GM10847 (cell line): Measurements from ENCODE around the gene DNM1.

ENCODE experiments used
- POLR2A ChIP-seq: IDR thresholded peaks from 2 replicates; pipeline ENCODE4 v1.6.1; 2011; ENCODE audit not compliant: insufficient read length; ENCODE audit errors: extremely low read depth

DNM1 gene

DNA sequence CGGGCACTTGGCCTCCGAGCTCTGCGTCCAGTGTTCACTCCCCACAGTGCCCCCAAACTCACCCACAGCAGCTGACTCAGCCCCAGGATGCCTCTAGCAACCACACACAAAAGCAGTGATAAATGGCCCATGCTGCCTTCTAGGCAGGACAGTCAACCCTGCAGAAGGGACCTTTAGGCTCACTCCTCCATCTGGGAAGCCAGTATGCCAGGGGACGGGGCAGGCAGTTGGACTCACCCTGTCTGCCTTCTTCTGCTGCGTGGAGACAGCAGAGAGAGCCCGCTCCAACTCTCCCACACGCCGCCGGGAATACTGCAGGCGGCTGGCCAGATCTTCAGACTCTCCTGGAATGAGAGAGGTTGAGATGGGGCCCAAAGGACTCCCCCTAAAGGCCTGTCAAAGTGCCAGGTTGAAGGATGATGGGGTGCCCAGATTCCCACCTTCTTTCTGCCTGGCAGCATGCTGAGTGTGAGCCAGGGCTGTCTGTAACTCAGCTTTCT lies 62.2 kb downstream of the DNM1 start:
- no peak for TF ChIP-seq POLR2A

DNA sequence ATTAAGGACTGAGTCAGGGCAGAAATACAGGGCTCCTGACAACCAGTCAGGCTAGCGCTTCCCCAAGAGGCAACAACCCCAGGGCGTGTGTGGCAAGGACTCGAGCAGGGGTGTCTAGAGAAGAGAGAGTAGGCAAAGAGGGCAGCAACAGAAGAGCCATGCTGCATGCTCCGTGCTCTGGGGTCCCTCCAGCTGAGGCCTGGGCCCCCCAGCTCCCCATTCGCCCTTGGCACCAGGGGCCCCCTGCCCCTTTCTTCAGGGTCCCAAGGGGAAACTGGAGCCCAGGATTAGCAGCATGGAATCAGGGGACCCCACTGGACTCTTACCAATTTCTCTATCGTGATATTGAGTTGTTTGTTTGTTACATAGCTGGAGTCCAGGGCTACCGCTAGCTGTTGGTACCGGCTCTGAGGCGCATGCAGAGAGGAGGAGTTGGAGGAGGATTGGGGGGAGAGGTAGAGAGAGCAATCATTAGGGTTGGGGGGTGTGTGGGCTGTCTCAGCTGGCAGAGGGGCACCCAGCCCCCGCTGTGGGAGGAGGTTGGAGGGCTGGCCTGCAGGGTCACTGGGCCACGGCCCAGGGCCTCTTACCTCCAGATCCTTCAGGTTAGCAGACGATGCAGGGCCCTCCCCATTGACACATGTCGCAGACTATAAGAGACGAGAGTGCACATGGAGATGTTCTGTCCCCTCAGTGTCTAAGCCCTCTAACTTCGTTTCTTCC lies 63.9 kb downstream of the DNM1 start:
- no peak for TF ChIP-seq POLR2A

GRCh38 chr9:128271112-128271511 lies 67.9 kb downstream of the DNM1 start:
- TF ChIP-seq POLR2A = no peak

DNA sequence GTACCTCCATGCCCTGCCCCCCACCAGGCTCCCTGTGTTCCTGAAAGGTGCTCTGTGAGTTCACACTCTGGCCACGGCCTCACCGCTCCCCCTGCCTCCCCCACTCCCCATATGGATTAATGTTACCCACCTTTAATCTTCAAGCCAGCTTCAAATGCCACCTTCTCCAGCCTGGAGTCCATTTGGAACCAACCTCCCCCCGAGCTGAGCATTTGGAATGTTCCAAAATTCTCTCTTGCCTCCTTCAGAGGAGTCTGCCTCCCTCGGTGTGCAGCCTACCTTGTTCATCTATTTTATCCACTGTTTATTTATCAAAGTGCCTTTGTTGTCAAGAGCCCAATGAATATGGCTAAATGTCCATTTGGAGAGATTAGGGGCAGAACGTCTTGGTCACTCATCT lies 68.3 kb downstream of the DNM1 start:
- no peak for TF ChIP-seq POLR2A

DNA sequence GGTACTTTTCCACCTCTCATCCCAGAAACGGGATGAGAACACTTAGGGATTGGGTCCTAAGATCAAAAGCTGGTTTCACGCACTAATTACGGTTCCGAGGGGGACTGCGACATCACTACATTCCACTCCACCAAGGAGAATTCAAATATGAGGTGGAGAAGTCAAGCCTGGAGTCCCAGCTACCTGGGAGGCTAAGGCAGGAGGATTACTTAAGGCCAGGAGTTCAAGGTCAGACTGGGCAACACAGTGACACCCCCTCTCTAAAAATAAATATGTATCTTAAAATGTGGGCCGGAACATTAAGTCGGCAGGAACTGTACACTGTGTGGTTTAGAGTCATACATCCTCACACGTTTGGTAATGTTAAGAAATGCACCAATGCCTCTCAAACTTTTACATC lies 71.1 kb downstream of the DNM1 start:
- TF ChIP-seq POLR2A = no peak

DNA sequence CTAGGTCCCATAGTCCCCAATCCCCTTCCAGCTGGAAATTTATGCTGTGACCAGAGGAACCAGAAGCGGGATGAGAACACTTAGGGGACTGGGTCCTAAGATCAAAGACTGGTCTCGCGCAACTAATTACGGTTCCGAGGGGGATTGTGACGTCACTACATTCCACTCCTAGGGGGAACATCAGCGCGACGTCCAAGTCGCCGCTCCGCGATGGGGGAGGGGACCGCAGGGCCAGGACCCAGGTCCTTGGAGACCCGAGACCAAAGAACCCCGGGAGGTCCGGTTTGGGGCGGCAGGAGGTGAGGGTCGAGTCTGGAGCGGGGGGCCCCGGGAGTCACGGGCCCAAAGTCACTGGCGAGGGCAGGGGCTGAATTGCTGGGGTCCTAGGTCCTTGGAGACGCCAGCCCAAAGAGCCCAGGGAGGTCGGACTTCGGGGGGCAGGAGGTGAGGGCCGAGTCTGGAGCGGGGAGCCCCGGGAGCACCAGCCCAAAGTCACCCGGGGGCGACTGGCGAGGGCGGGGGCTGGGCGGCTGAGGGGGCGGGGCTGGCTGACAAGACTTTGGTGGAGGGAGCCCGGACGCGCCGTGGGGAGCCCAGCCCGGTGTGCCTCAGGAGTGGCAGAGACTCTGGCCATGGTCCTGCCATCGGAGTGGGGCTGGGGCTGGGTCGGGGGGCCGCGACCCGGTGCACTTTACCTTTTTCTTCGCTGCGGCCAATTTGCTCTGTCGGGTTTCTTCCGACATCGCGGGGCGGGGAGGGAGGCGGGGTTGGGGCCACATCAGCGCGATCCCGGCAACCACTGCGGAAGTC lies 72.2 kb downstream of the DNM1 start, which contains the start of gene GOLGA2:
GOLGA2 (minus strand) TSS at position 810 of the 810 bp plus-strand sequence; CDS start at position 779, 31 bp downstream.
- peak; percentile 8 for TF ChIP-seq POLR2A

GRCh38 chr9:128276008-128276573 lies 72.9 kb downstream of the DNM1 start, which contains the start of gene SWI5:
TSS of gene SWI5 (plus strand) at chr9:128276276.
- peak; percentile 98 for TF ChIP-seq POLR2A

DNA sequence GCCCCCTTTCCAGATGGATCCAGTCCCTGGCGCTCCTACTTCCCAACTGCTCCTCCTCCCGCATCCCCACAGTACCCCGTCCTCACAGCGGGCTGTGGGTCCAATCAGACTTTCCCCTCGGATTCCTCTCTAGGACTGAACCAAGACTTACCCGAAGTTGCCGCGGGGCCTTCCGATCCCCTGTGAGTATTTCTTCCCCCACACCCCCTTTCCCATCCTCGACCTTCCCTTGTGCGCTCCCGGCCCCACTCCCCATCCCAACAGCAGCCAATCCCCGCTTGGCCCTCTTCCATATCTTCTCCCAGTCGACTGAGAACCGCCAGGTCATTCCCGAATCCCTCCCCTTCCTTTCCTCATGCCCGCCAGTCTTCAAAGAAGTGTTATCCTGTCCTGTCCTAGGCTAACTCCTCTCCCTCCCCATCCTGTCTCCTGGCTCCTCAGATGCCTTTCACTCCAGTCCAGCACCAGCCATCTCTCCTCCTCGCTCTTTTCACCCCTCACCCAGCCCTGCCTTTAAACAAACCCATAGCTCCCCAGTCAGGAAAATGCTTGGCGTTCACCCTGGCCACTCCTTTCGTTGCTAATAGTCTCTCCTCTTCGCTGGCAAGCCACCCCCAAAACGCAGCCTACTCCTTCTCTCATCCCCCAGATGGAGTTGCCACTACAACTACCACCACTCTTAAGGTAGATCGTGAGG lies 73.5 kb downstream of the DNM1 start:
- TF ChIP-seq POLR2A = no peak

GRCh38 chr9:128280084-128280622 lies 77.0 kb downstream of the DNM1 start:
- no peak for TF ChIP-seq POLR2A

DNA sequence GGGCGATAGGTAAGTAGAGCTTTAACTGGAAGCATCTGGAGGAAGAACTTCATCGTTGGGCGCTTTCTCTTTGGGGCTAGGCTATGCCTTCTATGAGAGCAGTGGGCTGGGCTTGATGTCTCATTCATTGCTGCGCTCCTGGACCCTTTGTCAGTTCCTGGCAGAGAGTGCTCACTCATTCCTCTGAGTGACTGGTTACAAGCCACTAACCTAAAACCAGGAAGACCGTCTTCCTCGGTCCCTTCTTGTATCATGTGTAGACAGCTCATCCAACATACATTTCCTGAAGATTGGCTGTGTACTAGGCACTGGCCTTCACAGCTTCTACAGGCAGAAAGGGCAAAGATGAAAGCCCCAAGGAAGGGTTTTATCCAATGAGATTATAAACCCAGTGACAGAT lies 79.3 kb downstream of the DNM1 start:
- TF ChIP-seq POLR2A = no peak

- no peak for TF ChIP-seq POLR2A
Measured at GRCh38 chr9:128285033-128285784, 82.0 kb downstream of the DNM1 start.

- no peak for TF ChIP-seq POLR2A
Measured at GRCh38 chr9:128286440-128286839, 83.3 kb downstream of the DNM1 start.

DNA sequence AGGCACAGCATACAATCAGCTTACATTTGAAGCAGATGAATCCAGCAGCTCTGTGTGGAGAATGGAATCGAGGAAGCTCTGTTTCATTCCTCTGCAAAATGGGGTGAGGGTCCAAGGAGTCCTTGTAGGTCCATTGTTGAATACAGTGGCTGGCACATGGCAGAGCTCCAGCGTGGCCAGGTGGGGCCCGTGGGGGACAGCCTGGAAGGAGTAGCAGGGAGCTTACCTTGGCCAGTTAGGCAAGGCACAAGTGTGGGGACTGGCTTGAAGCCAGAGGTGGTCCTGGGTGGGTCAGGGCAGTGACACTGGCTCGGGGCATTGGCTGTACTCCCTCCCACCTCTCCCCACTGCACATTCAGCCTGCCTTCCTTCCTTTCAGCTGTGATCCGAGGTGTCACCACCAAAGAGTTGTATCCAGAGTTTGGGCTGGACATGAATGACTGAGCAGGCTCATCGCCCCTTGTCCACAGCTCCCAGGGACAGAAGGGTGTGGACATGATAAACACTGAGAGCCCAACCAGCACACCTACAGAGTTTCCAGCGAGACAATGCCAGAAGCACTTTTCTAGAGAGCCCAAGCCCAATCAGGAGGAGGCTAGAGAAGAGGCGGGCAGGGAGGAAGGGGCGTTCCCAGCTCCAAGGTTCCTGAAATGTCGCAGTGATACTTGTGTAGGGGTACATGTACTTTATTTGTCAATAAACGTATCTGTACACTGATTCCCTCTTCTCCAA lies 85.3 kb downstream of the DNM1 start:
- no peak for TF ChIP-seq POLR2A
